Liver (tissue), 9 donors: ENCODE data around the gene SLC6A17. TPM values are rescaled to one million over a fixed set of nuclear protein-coding genes. Genes with fewer than 3 reads are reported as not detected.

Experiments
- DNase-seq: peaks from one replicate; pipeline ENCODE4 v3.0.0-alpha.2; 2017; ENCODE audit warnings: low spot score
- H3K27ac ChIP-seq, 2 donors: one replicate each; pipeline ENCODE4 v1.7.0; 2013; ENCODE audit warnings: inconsistent platforms in 2 of 2, low read length in 2 of 2, control low read depth in 1 of 2, low read depth in 1 of 2, mild to moderate bottlenecking in 1 of 2
- H3K27me3 ChIP-seq, 4 donors: one replicate each; pipeline versions ENCODE4 v1.6.1 to v1.7.0; 2013; ENCODE audit warnings: low read length in 3 of 4, inconsistent platforms in 1 of 4, mild to moderate bottlenecking in 1 of 4, moderate library complexity in 1 of 4; ENCODE audit not compliant: control insufficient read depth in 4 of 4, insufficient read depth in 4 of 4
- H3K36me3 ChIP-seq, 4 donors: one replicate each; pipeline versions ENCODE4 v1.6.1 to v1.7.0; 2013; ENCODE audit warnings: low read length in 3 of 4, mild to moderate bottlenecking in 3 of 4, low read depth in 1 of 4, moderate library complexity in 1 of 4; ENCODE audit not compliant: control insufficient read depth in 4 of 4, insufficient read depth in 3 of 4
- H3K4me1 ChIP-seq, 4 donors: one replicate each; pipeline versions ENCODE4 v1.6.1 to v1.7.0; 2013; ENCODE audit warnings: low read length in 3 of 4, mild to moderate bottlenecking in 3 of 4, moderate library complexity in 1 of 4; ENCODE audit not compliant: control insufficient read depth in 4 of 4, insufficient read depth in 4 of 4
- H3K4me3 ChIP-seq, 3 donors: one replicate each; pipeline versions ENCODE4 v1.6.1 to v1.7.0; 2013; ENCODE audit warnings: low read length in 3 of 3, control low read depth in 1 of 3, low read depth in 1 of 3, mild to moderate bottlenecking in 1 of 3
- H3K9ac ChIP-seq, 2 donors: one replicate each; pipeline ENCODE4 v1.7.0; 2013; ENCODE audit warnings: low read length in 2 of 2, mild to moderate bottlenecking in 2 of 2, moderate library complexity in 2 of 2, control low read depth in 1 of 2, low read depth in 1 of 2
- H3K9me3 ChIP-seq, 4 donors: one replicate each; pipeline versions ENCODE4 v1.6.1 to v1.7.0; 2013; ENCODE audit warnings: low read length in 3 of 4; ENCODE audit not compliant: control insufficient read depth in 4 of 4
- EGR1 ChIP-seq, 2 donors: IDR thresholded peaks; 2 replicates each; pipeline ENCODE4 v1.6.1; 2016 to 2018; ENCODE audit warnings: antibody characterized with exemption in 2 of 2, low read depth in 2 of 2
- FOXA2 ChIP-seq: IDR thresholded peaks from 2 replicates; pipeline ENCODE4 v1.6.1; 2016; ENCODE audit warnings: antibody characterized with exemption
- GABPA ChIP-seq, 2 donors: IDR thresholded peaks in 1 of 2; conservative IDR thresholded peaks in 1 of 2; 2 replicates each; pipeline ENCODE4 v1.6.1; 2016; ENCODE audit warnings: antibody characterized with exemption in 2 of 2, mild to moderate bottlenecking in 1 of 2, moderate library complexity in 1 of 2
- HNF4A ChIP-seq, 2 donors: conservative IDR thresholded peaks; 2 replicates each; pipeline ENCODE4 v1.6.1; 2016; ENCODE audit warnings: antibody characterized with exemption in 2 of 2, mild to moderate bottlenecking in 2 of 2
- HNF4G ChIP-seq: IDR thresholded peaks from 2 replicates; pipeline ENCODE4 v1.6.1; 2016; ENCODE audit warnings: antibody characterized with exemption
- JUND ChIP-seq, 2 donors: IDR thresholded peaks; 2 replicates each; pipeline ENCODE4 v1.6.1; 2016; ENCODE audit warnings: antibody characterized with exemption in 2 of 2
- NR2F2 ChIP-seq: IDR thresholded peaks from 2 replicates; pipeline ENCODE4 v1.6.1; 2016; ENCODE audit warnings: antibody characterized with exemption
- RAD21 ChIP-seq, 2 donors: IDR thresholded peaks; 2 replicates each; pipeline ENCODE4 v1.6.1; 2016; ENCODE audit warnings: antibody characterized with exemption in 2 of 2, mild to moderate bottlenecking in 2 of 2
- RXRA ChIP-seq, 2 donors: IDR thresholded peaks; 2 replicates each; pipeline ENCODE4 v1.6.1; 2017 to 2018; ENCODE audit warnings: antibody characterized with exemption in 2 of 2, mild to moderate bottlenecking in 1 of 2
- TAF1 ChIP-seq: conservative IDR thresholded peaks from 2 replicates; pipeline ENCODE4 v1.6.1; 2016; ENCODE audit warnings: antibody characterized with exemption, mild to moderate bottlenecking
- YY1 ChIP-seq: IDR thresholded peaks from 2 replicates; pipeline ENCODE4 v1.6.1; 2016; ENCODE audit warnings: antibody characterized with exemption, mild to moderate bottlenecking
- WGBS: extraction: QIAGEN DNeasy Blood & Tissue Kit; methylation state at CpG from one replicate; pipeline ENCODE4 v1.1.7; 2013; 5-methylcytosine and 5-hydroxymethylcytosine counted together
- polyA plus RNA-seq, 2 donors: library from polyadenylated mRNA; stranded (reverse) in 1 of 2; unstranded in 1 of 2; fragments of 200-250 nt in 1 of 2; fragments of >200 nt in 1 of 2; fragmentation: Nextera tagmentation in 1 of 2; extraction: Ambion mirVana in 1 of 2; gene quantifications; one replicate each; pipeline versions ENCODE4 v1.2.1 to v1.2.3, GENCODE V29; 2013 to 2015
- total RNA-seq, 2 donors: library from RNA; depleted of rRNA; stranded (reverse); fragments of >200 nt; gene quantifications; one replicate each; pipeline ENCODE4 v1.2.3, GENCODE V29; 2014
- TF ChIP-seq, protein P1 (sequence below): IDR thresholded peaks from 2 replicates; pipeline ENCODE4 v1.6.1; 2016; ENCODE audit warnings: antibody characterized with exemption, mild to moderate bottlenecking
- TF ChIP-seq, protein P2 (sequence below): IDR thresholded peaks from 2 replicates; pipeline ENCODE4 v1.6.1; 2016; ENCODE audit warnings: antibody characterized with exemption
- TF ChIP-seq, protein P3 (sequence below): IDR thresholded peaks from 2 replicates; pipeline ENCODE4 v1.6.1; 2016; ENCODE audit warnings: antibody characterized with exemption
- TF ChIP-seq, protein P4 (sequence below): IDR thresholded peaks from 2 replicates; pipeline ENCODE4 v1.6.1; 2016; ENCODE audit warnings: antibody characterized with exemption
- donor health status: healthy.
- donor health status: healthy.
- donor health status: healthy.
- donor health status: healthy.
- donor health status: healthy.

Gene SLC6A17
- total and polyA plus RNA-seq, 4 donors = not detected

DNA sequence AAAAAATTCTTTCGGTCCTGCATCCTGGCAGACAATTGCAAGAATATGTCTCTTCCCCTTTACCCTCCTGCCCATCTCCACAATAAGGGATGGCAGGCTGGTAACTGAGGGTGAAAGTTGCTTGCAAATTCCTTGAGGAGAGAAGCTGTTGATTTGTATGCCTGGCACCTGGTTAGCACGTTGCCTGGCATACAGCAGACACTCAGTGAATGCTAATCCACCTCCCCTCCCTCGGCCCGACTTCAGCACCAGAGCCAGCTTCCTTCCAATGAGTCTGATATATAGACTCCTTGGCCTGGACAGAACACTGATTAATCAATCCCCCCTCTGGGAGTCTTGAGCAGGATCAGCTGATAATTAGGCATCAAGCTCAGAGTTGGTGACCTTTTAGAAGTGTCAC lies 99.0 kb downstream of the SLC6A17 start:
- no peak overlapping the region for H3K9ac ChIP-seq

DNA sequence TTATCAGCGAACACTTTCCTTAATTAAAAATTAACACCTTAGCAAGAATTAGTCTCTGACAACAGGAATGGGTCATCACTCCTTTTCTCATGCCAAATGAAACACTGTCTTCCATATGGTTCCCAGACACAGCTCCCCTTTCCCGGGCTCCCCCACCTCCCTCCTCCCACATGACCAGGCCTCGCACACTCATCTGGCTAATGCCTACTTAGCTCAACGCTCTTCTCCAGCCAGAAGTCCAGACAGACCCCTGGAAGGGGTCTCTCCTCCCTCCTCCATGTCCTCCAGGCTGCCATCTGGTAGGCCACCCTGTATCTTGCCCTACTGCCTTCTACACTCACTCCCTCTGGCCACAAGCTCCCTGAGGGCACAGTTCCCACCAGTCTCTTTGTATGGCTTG lies 99.7 kb downstream of the SLC6A17 start:
- DNase-seq = no peak
- Histone ChIP-seq H3K27ac (no peak overlapping the region), H3K27me3 (no peaks in the 10 kb centered on the region), H3K36me3 (no peaks in the 10 kb centered on the region), H3K4me1 (no peaks in the 10 kb centered on the region), H3K9me3 (no peaks in the 10 kb centered on the region), H3K4me3 (no peak overlapping the region), H3K9ac (no peak overlapping the region)
- TF ChIP-seq, protein P1, sequence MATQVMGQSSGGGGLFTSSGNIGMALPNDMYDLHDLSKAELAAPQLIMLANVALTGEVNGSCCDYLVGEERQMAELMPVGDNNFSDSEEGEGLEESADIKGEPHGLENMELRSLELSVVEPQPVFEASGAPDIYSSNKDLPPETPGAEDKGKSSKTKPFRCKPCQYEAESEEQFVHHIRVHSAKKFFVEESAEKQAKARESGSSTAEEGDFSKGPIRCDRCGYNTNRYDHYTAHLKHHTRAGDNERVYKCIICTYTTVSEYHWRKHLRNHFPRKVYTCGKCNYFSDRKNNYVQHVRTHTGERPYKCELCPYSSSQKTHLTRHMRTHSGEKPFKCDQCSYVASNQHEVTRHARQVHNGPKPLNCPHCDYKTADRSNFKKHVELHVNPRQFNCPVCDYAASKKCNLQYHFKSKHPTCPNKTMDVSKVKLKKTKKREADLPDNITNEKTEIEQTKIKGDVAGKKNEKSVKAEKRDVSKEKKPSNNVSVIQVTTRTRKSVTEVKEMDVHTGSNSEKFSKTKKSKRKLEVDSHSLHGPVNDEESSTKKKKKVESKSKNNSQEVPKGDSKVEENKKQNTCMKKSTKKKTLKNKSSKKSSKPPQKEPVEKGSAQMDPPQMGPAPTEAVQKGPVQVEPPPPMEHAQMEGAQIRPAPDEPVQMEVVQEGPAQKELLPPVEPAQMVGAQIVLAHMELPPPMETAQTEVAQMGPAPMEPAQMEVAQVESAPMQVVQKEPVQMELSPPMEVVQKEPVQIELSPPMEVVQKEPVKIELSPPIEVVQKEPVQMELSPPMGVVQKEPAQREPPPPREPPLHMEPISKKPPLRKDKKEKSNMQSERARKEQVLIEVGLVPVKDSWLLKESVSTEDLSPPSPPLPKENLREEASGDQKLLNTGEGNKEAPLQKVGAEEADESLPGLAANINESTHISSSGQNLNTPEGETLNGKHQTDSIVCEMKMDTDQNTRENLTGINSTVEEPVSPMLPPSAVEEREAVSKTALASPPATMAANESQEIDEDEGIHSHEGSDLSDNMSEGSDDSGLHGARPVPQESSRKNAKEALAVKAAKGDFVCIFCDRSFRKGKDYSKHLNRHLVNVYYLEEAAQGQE = no peak
- TF ChIP-seq TAF1 (no peak), YY1 (no peak), EGR1 (IDR thresholded peaks at IDR 0.05; ENCODE audit: low read depth in 2 of 2) (no peak), RAD21 (IDR thresholded peaks at IDR 0.05) (no peak), FOXA2 (no peak), NR2F2 (no peak), HNF4G (no peak), GABPA (IDR thresholded peaks at IDR 0.05 in 1 of 2, conservative IDR thresholded peaks at IDR 0.05 in 1 of 2) (no peak), HNF4A (conservative IDR thresholded peaks at IDR 0.05) (no peak)
- TF ChIP-seq, protein P2, sequence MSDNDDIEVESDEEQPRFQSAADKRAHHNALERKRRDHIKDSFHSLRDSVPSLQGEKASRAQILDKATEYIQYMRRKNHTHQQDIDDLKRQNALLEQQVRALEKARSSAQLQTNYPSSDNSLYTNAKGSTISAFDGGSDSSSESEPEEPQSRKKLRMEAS = no peak
- TF ChIP-seq, protein P3, sequence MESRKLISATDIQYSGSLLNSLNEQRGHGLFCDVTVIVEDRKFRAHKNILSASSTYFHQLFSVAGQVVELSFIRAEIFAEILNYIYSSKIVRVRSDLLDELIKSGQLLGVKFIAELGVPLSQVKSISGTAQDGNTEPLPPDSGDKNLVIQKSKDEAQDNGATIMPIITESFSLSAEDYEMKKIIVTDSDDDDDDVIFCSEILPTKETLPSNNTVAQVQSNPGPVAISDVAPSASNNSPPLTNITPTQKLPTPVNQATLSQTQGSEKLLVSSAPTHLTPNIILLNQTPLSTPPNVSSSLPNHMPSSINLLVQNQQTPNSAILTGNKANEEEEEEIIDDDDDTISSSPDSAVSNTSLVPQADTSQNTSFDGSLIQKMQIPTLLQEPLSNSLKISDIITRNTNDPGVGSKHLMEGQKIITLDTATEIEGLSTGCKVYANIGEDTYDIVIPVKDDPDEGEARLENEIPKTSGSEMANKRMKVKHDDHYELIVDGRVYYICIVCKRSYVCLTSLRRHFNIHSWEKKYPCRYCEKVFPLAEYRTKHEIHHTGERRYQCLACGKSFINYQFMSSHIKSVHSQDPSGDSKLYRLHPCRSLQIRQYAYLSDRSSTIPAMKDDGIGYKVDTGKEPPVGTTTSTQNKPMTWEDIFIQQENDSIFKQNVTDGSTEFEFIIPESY = no peak
- WGBS = 87% methylated on average over 4 of the region's 4 CpGs

More for the DNA sequence above, 99.0 kb downstream of the SLC6A17 start:
- 81% methylated on average over 4 of the region's 4 CpGs for WGBS
- no peak for TF ChIP-seq HNF4G
- TF ChIP-seq RXRA (IDR thresholded peaks at IDR 0.05) = no peak
- TF ChIP-seq JUND (IDR thresholded peaks at IDR 0.05) = no peak
- TF ChIP-seq, protein P1 = no peak
- TF ChIP-seq, protein P2 = no peak
- TF ChIP-seq, protein P4, sequence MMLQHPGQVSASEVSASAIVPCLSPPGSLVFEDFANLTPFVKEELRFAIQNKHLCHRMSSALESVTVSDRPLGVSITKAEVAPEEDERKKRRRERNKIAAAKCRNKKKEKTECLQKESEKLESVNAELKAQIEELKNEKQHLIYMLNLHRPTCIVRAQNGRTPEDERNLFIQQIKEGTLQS = no peak
- no peak for TF ChIP-seq HNF4A (conservative IDR thresholded peaks at IDR 0.05)
- no peak for TF ChIP-seq GABPA (IDR thresholded peaks at IDR 0.05 in 1 of 2, conservative IDR thresholded peaks at IDR 0.05 in 1 of 2)
- H3K4me1 ChIP-seq = no peaks in the 10 kb centered on the region
- no peaks in the 10 kb centered on the region for H3K36me3 ChIP-seq
- H3K4me3 ChIP-seq = no peak overlapping the region
- H3K27me3 ChIP-seq = no peaks in the 10 kb centered on the region
- H3K9me3 ChIP-seq = no peaks in the 10 kb centered on the region
- no peak for DNase-seq
- no peak overlapping the region for H3K27ac ChIP-seq
